Astrocyte of the spinal cord (primary cell): ENCODE measurements around the gene SCN2B.

ENCODE experiments used
- DNase-seq: peaks from one replicate; pipeline ENCODE4 v3.0.0; 2011; ENCODE audit warnings: low read depth, low spot score
- H3K4me3 ChIP-seq: 2 replicates; pipeline ENCODE4 v1.5.1; 2011; ENCODE audit warnings: low read depth, mild to moderate bottlenecking, low read length, moderate library complexity
- in situ Hi-C: cut with HindIII; loops from 2 replicates; pipeline ENCODE4 v1.10.0; 2017; ENCODE audit warnings: low sequenced_read_pairs
- TF ChIP-seq, protein P1 (sequence below): IDR thresholded peaks from 2 replicates; pipeline ENCODE4 v1.5.1; 2012; ENCODE audit warnings: low read depth, mild to moderate bottlenecking, low read length, inconsistent platforms

The SCN2B gene

DNA sequence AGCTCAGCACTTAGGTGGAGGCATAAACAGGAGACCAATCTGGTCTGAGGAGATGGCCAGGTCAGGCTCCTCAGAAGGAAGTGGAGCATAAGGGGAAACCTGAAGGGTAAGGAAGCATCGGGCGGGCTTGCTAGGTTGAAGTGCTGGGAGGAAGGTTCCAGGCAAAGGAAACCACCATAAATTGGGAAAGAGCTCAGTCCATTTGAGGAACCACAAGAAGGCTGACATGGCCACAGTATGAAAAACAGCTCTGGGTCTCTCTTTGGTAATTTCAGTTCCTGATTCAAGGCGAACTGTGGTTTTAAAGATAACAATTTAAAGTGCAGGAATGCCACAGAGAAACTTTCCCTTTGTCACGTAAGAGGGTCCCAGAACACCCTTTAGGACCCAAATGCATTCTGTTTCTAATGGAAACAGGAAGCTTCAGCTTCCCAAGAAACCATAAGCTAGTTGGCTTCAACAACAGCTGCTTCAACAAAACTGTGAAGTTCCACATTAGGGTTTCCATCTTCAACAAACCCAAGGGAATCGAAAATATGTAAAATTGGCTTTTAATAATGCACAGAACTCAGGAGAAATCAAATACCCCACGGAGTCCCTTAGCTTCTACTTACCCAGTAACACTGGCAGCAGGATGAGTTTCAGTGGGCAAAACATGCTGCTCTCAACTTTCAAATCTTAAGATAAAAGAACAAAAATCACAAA is 37.9 kb upstream of the SCN2B start:
- DNase-seq: no peak
- in situ Hi-C loops: no loop called here
- no peak overlapping the region for H3K4me3 ChIP-seq
- TF ChIP-seq, protein P1, sequence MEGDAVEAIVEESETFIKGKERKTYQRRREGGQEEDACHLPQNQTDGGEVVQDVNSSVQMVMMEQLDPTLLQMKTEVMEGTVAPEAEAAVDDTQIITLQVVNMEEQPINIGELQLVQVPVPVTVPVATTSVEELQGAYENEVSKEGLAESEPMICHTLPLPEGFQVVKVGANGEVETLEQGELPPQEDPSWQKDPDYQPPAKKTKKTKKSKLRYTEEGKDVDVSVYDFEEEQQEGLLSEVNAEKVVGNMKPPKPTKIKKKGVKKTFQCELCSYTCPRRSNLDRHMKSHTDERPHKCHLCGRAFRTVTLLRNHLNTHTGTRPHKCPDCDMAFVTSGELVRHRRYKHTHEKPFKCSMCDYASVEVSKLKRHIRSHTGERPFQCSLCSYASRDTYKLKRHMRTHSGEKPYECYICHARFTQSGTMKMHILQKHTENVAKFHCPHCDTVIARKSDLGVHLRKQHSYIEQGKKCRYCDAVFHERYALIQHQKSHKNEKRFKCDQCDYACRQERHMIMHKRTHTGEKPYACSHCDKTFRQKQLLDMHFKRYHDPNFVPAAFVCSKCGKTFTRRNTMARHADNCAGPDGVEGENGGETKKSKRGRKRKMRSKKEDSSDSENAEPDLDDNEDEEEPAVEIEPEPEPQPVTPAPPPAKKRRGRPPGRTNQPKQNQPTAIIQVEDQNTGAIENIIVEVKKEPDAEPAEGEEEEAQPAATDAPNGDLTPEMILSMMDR: no peak

DNA sequence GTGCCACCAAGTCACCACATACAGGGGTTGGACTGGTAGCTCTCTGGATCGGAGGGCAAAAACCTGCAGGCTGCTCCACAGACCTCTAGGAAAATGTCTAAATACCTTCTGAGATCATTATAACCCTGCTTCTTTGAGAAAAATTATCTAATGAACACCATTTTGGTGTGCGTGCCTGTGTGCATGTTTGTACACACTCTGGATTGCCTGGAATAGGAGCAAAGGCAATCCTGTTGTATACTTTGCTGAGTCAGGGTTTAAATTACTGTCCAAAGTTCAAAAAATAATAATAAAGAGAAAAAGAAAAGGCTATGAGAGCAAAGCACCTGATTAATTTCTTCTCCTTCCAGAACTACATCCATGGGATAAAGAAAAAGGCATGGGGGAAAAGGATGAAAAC is 37.3 kb upstream of the SCN2B start:
- H3K4me3 ChIP-seq: no peak overlapping the region
- in situ Hi-C loops: no loop called here
- DNase-seq: no peak
- TF ChIP-seq, protein P1: no peak

DNA sequence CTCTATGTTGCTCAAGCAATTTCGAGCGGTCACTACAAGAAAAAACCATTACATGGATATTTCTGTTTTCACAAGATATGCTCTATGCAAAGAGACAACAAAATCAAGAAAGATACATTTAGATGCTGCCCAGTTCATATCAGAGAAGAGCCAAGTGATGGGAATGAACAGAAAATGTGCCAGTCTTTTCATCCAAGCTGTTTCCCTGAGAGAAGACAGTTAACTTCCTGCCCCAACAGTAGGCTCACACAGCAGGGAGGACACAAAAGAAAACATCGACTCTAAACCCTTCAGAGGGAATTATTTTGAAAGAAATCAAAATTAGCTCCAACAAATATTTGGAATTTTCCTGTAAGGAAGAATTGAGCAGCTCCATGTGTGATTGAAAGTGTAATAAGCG is 36.8 kb upstream of the SCN2B start:
- no peak overlapping the region for H3K4me3 ChIP-seq
- in situ Hi-C loops: no loop called here

DNA sequence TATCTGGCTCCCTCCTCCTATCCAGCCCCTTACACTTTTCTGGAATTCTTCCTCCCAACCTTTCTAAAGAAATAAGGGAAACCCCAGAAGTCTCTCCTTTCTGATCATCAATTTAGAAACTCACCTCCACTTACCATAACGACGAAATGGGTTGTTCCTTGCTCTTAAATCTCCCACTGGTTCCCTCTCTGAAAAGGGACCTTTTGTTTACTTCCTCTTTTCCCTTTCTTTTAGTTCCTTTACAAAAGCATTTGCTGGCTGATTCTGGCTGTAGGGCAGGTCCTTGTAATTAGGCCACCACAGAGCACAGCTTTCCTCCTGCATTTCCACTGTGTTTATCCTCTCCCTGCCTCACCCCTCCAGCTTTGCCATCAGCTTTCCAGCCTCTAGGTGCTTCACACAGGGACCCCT is 36.3 kb upstream of the SCN2B start:
- no peak overlapping the region for H3K4me3 ChIP-seq
- in situ Hi-C loops: no loop called here
- no peak for DNase-seq
- TF ChIP-seq, protein P1: no peak

More for the DNA sequence above, 36.8 kb upstream of the SCN2B start:
- DNase-seq: no peak
- TF ChIP-seq, protein P1: no peak

DNA sequence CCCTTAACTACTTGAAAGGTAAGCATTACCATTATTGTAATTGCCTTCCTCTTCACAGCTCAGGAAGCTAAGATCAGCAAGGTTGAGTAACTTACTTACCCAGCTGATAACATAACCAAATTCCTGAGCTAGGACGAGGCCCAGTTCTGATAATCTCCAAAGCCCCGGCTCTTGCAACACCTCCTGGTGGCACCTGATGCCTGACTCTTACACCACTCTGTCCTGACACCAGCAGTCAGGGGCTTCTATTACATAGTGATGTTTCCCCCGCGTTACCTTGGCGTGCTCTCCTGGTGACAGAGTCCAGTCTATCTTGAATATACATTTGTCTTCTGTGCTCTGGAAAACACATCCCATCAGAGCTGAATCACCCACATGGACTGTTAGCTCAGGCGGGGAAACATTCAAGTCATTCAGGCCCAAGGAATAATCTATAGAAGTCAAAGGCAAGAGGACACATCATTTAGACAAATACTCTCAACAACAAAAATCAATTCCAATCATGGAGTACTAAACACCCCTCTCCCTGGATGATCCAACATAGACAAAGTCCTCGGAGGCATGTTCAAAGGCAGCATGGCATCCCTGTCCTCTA is 35.8 kb upstream of the SCN2B start:
- H3K4me3 ChIP-seq: no peak overlapping the region
- in situ Hi-C loops: no loop called here
- TF ChIP-seq, protein P1: no peak
- DNase-seq: no peak

DNA sequence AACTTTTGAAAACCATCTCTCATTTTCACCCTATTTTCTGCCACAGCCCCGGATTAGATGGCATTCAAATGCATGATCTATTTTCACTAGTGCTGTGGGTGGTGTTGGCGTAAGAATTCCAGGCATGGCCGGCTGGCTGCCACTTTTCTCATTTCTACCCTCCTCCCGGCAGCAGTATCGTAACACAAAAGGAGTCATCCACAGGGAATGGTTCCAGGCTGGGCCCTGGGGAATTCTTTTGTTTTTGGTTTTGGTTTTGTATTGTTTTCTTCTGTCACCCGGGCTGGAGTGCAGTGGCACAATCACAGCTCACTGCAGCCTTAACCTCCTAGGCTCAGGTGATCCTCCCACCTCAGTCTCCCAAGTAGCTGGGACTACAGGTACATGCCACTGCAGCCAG is 34.6 kb upstream of the SCN2B start:
- DNase-seq: no peak
- TF ChIP-seq, protein P1: no peak
- in situ Hi-C loops: no loop called here
- no peak overlapping the region for H3K4me3 ChIP-seq
